ENCODE data around the gene ERICH6B.

ERICH6B gene

GRCh38 chr13:45508776-45509175 is 106.8 kb downstream of the ERICH6B start:
- H3K9me3 ChIP-seq (ENCODE audit: control insufficient read depth, insufficient read depth, low read length) = no peaks in the 10 kb centered on the region
- H3K27ac ChIP-seq (ENCODE audit: low read depth, low read length) = no peak overlapping the region
- H3K4me1 ChIP-seq (ENCODE audit: control insufficient read depth, low read length) = peaks cover 10% of the 10 kb centered on the region
- H3K27me3 ChIP-seq (ENCODE audit: control insufficient read depth, low read length) = no peaks in the 10 kb centered on the region
- no peaks in the 10 kb centered on the region for H3K79me2 ChIP-seq (ENCODE audit: control insufficient read depth, low read length)
- H3K4me2 ChIP-seq (ENCODE audit: low read length) = peak overlapping the region; percentile 46
- H3K36me3 ChIP-seq (ENCODE audit: control insufficient read depth, low read length) = peaks cover 55% of the 10 kb centered on the region
- H4K20me1 ChIP-seq (ENCODE audit: control insufficient read depth, insufficient read depth, low read depth, low read length) = no peaks in the 10 kb centered on the region
- peaks cover 7% of the 10 kb centered on the region; the same call in 1 of the 2 replicates for H3F3A ChIP-seq (ENCODE audit: control insufficient read depth, insufficient read depth)
- no peaks in the 10 kb centered on the region for H3K9me2 ChIP-seq (replicated peaks; ENCODE audit: control insufficient read depth, low read length)
- 0 out of 2 replicates have a peak overlapping the region, but pooled peaks have one; percentile 20 for H3K4me3 ChIP-seq (ENCODE audit: low read length)
- TF ChIP-seq EZH2phosphoT487 (IDR thresholded peaks at IDR 0.05; ENCODE audit: borderline replicate concordance, low read length) = no peak
- TF ChIP-seq CTCF (IDR thresholded peaks at IDR 0.05; ENCODE audit: low read depth, low read length, poor library complexity, severe bottlenecking) = no peak

- H3K9me2 ChIP-seq (replicated peaks; ENCODE audit: control insufficient read depth, low read length) = no peaks in the 10 kb centered on the region
- peaks cover 7% of the 10 kb centered on the region; the same call in 1 of the 2 replicates for H3F3A ChIP-seq (ENCODE audit: control insufficient read depth, insufficient read depth)
- H3K27me3 ChIP-seq (ENCODE audit: control insufficient read depth, low read length) = no peaks in the 10 kb centered on the region
- H3K4me1 ChIP-seq (ENCODE audit: control insufficient read depth, low read length) = peaks cover 10% of the 10 kb centered on the region
- H3K4me3 ChIP-seq (ENCODE audit: low read length) = no peak overlapping the region
- no peak overlapping the region for H3K27ac ChIP-seq (ENCODE audit: low read depth, low read length)
- H3K36me3 ChIP-seq (ENCODE audit: control insufficient read depth, low read length) = peaks cover 55% of the 10 kb centered on the region
- no peaks in the 10 kb centered on the region for H4K20me1 ChIP-seq (ENCODE audit: control insufficient read depth, insufficient read depth, low read depth, low read length)
- no peak for TF ChIP-seq CTCF (IDR thresholded peaks at IDR 0.05; ENCODE audit: low read depth, low read length, poor library complexity, severe bottlenecking)
- no peak for TF ChIP-seq EZH2phosphoT487 (IDR thresholded peaks at IDR 0.05; ENCODE audit: borderline replicate concordance, low read length)
- no peak overlapping the region for H3K4me2 ChIP-seq (ENCODE audit: low read length)
- no peaks in the 10 kb centered on the region for H3K9me3 ChIP-seq (ENCODE audit: control insufficient read depth, insufficient read depth, low read length)
- H3K79me2 ChIP-seq (ENCODE audit: control insufficient read depth, low read length) = no peaks in the 10 kb centered on the region
Measured at GRCh38 chr13:45506811-45507210, 108.7 kb downstream of the ERICH6B start.

DNA sequence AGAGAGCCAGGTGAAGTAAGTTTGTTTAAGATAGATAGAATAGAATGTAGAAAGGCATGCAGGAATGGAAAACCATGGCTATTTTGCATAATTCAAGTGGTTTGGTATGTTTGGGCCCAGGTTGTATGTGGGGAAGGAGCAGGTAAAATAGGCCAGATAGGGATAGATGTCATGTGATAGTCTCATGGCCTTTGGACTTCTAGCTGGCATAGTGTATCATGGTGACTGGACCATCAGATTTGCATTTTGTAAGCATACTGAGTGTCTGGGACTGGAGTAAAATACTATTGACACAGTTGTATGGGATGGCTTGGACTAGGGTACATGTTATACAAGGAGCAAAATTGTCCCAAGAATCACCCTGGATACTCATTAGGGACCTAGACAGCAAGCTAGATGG is 111.9 kb downstream of the ERICH6B start:
- no peak overlapping the region for H3K4me2 ChIP-seq (ENCODE audit: low read length)
- H3K4me3 ChIP-seq (ENCODE audit: low read length) = no peak overlapping the region
- no peaks in the 10 kb centered on the region for H3K9me2 ChIP-seq (replicated peaks; ENCODE audit: control insufficient read depth, low read length)
- peaks cover 39% of the 10 kb centered on the region for H3K36me3 ChIP-seq (ENCODE audit: control insufficient read depth, low read length)
- no peaks in the 10 kb centered on the region for H3K9me3 ChIP-seq (ENCODE audit: control insufficient read depth, insufficient read depth, low read length)
- no peaks in the 10 kb centered on the region for H3K27me3 ChIP-seq (ENCODE audit: control insufficient read depth, low read length)
- H3K27ac ChIP-seq (ENCODE audit: low read depth, low read length) = no peak overlapping the region
- H3F3A ChIP-seq (ENCODE audit: control insufficient read depth, insufficient read depth) = no peaks in the 10 kb centered on the region
- no peaks in the 10 kb centered on the region for H4K20me1 ChIP-seq (ENCODE audit: control insufficient read depth, insufficient read depth, low read depth, low read length)
- no peaks in the 10 kb centered on the region for H3K79me2 ChIP-seq (ENCODE audit: control insufficient read depth, low read length)
- H3K4me1 ChIP-seq (ENCODE audit: control insufficient read depth, low read length) = peaks cover 4% of the 10 kb centered on the region
- TF ChIP-seq CTCF (IDR thresholded peaks at IDR 0.05; ENCODE audit: low read depth, low read length, poor library complexity, severe bottlenecking) = no peak
- TF ChIP-seq EZH2phosphoT487 (IDR thresholded peaks at IDR 0.05; ENCODE audit: borderline replicate concordance, low read length) = no peak
